IMR-90 (cell line): ENCODE data around the gene AAK1.

Experiments used
- BHLHE40 ChIP-seq: fragments of 150-350 bp; IDR thresholded peaks from 2 replicates; pipeline ENCODE4 v1.6.1; 2016; ENCODE audit warnings: mild to moderate bottlenecking, low read depth, low read length
- CEBPB ChIP-seq: IDR thresholded peaks from 2 replicates; pipeline ENCODE4 v1.6.1; 2012; ENCODE audit warnings: low read depth, low read length, improper control_type of control experiment
- CHD1 ChIP-seq: IDR thresholded peaks from 2 replicates; pipeline ENCODE4 v1.6.1; 2012; ENCODE audit warnings: low read depth, low read length, improper control_type of control experiment
- FOS ChIP-seq: fragments of 150-350 bp; IDR thresholded peaks from 2 replicates; pipeline ENCODE4 v1.6.1; 2016; ENCODE audit warnings: low read depth, low read length
- MAFK ChIP-seq: IDR thresholded peaks from 2 replicates; pipeline ENCODE4 v1.6.1; 2012; ENCODE audit warnings: low read depth, low read length, improper control_type of control experiment
- MXI1 ChIP-seq: IDR thresholded peaks from 2 replicates; pipeline ENCODE4 v1.6.1; 2012; ENCODE audit warnings: low read depth, mild to moderate bottlenecking, low read length, moderate library complexity, borderline replicate concordance
- NFE2L2 ChIP-seq: fragments of 150-350 bp; IDR thresholded peaks from 2 replicates; pipeline ENCODE4 v1.6.1; 2016; ENCODE audit warnings: low read depth, mild to moderate bottlenecking, low read length
- POLR2A ChIP-seq: IDR thresholded peaks from 2 replicates; pipeline ENCODE4 v1.6.1; 2012; ENCODE audit warnings: mild to moderate bottlenecking, low read depth, low read length
- RAD21 ChIP-seq: IDR thresholded peaks from 2 replicates; pipeline ENCODE4 v1.6.1; 2012; ENCODE audit warnings: low read length, improper control_type of control experiment
- RFX5 ChIP-seq: IDR thresholded peaks from 2 replicates; pipeline ENCODE4 v1.8.0; 2012; ENCODE audit warnings: low read depth, mild to moderate bottlenecking, low read length, moderate library complexity
- SMC3 ChIP-seq: fragments of 150-350 bp; IDR thresholded peaks from 2 replicates; pipeline ENCODE4 v1.6.1; 2016; ENCODE audit warnings: low read depth, mild to moderate bottlenecking, antibody characterized with exemption, low read length, moderate library complexity
- TF ChIP-seq, protein P1 (sequence below): conservative IDR thresholded peaks from 2 replicates; pipeline ENCODE4 v1.5.1; 2012; ENCODE audit warnings: mild to moderate bottlenecking, low read depth, low read length, improper control_type of control experiment
- TF ChIP-seq, protein P2 (sequence below): fragments of 150-350 bp; IDR thresholded peaks from 2 replicates; pipeline ENCODE4 v1.6.1; 2016; ENCODE audit warnings: low read depth, mild to moderate bottlenecking, low read length, moderate library complexity, borderline replicate concordance

DNA sequence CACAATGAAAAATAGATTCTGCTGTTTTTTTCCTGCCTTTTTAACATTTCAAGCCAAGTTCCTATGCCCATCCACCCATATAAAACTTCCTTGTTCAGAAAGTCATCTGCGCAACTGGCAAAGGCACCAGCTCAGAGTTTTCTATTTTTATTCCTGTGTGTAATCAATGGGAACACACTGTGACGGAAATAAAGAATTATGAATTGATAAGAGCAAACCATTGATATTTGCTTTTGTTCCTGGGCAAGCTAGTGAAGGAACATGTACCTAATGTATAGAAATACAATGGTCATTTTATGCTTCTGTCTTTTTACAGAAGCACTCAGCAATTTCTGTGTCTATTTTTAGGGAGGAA lies 30.8 kb upstream of the AAK1 start:
- TF ChIP-seq, protein P1, sequence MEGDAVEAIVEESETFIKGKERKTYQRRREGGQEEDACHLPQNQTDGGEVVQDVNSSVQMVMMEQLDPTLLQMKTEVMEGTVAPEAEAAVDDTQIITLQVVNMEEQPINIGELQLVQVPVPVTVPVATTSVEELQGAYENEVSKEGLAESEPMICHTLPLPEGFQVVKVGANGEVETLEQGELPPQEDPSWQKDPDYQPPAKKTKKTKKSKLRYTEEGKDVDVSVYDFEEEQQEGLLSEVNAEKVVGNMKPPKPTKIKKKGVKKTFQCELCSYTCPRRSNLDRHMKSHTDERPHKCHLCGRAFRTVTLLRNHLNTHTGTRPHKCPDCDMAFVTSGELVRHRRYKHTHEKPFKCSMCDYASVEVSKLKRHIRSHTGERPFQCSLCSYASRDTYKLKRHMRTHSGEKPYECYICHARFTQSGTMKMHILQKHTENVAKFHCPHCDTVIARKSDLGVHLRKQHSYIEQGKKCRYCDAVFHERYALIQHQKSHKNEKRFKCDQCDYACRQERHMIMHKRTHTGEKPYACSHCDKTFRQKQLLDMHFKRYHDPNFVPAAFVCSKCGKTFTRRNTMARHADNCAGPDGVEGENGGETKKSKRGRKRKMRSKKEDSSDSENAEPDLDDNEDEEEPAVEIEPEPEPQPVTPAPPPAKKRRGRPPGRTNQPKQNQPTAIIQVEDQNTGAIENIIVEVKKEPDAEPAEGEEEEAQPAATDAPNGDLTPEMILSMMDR = no peak
- TF ChIP-seq CEBPB (no peak), MAFK (no peak), POLR2A (no peak), MXI1 (no peak), SMC3 (no peak), NFE2L2 (no peak), RFX5 (no peak), FOS (no peak), BHLHE40 (no peak), CHD1 (no peak), RAD21 (no peak)
- TF ChIP-seq, protein P2, sequence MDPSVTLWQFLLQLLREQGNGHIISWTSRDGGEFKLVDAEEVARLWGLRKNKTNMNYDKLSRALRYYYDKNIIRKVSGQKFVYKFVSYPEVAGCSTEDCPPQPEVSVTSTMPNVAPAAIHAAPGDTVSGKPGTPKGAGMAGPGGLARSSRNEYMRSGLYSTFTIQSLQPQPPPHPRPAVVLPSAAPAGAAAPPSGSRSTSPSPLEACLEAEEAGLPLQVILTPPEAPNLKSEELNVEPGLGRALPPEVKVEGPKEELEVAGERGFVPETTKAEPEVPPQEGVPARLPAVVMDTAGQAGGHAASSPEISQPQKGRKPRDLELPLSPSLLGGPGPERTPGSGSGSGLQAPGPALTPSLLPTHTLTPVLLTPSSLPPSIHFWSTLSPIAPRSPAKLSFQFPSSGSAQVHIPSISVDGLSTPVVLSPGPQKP = no peak
